ENCODE measurements around the gene SPTBN1.
A peak's percentile ranks its signal among the peaks of the same experiment; 100 is the strongest.

DNA sequence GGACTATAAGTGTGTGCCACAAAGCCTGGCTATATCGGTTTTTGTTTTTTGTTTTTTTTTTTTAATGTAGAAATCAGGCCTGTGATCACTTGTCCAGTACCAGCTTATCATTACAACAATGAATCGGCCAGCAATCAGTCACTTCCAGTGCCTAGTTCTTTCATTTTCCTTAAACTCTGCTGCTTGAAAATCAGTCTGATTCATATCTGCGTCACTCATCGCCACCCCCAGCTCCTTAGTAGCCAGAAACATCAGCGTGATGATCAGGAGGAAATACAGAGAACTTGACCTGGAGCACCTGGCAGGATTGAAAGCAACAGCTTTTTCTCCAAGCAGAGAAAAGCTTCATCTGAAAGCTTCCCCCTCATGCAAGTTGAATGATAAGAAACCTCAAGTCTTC, 75.4 kb downstream of the SPTBN1 start:
- TF ChIP-seq PHF8 (IDR thresholded peaks at IDR 0.05; ENCODE audit: borderline replicate concordance, low read depth) = no peak
- TF ChIP-seq, protein P1, sequence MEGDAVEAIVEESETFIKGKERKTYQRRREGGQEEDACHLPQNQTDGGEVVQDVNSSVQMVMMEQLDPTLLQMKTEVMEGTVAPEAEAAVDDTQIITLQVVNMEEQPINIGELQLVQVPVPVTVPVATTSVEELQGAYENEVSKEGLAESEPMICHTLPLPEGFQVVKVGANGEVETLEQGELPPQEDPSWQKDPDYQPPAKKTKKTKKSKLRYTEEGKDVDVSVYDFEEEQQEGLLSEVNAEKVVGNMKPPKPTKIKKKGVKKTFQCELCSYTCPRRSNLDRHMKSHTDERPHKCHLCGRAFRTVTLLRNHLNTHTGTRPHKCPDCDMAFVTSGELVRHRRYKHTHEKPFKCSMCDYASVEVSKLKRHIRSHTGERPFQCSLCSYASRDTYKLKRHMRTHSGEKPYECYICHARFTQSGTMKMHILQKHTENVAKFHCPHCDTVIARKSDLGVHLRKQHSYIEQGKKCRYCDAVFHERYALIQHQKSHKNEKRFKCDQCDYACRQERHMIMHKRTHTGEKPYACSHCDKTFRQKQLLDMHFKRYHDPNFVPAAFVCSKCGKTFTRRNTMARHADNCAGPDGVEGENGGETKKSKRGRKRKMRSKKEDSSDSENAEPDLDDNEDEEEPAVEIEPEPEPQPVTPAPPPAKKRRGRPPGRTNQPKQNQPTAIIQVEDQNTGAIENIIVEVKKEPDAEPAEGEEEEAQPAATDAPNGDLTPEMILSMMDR (IDR thresholded peaks at IDR 0.05) = no peak
- no peak for TF ChIP-seq ESRRA (IDR thresholded peaks at IDR 0.05; ENCODE audit: borderline replicate concordance, low read length)
- no peak for TF ChIP-seq POLR2AphosphoS2 (conservative IDR thresholded peaks at IDR 0.05; ENCODE audit: low read length)
- TF ChIP-seq ELK1 (IDR thresholded peaks at IDR 0.05; ENCODE audit: low read depth, low read length) = no peak
- no peak for TF ChIP-seq POLR2A (IDR thresholded peaks at IDR 0.05; ENCODE audit: low read length)
- TF ChIP-seq BHLHE40 (IDR thresholded peaks at IDR 0.05; ENCODE audit: low read depth, low read length) = no peak
- peak; percentile 12 to 27; a peak in 2 of 5 replicates for TF ChIP-seq RAD21 (conservative IDR thresholded peaks at IDR 0.05 in 1 of 2, IDR thresholded peaks at IDR 0.05 in 1 of 2)
- TF ChIP-seq HEYL (CRISPR knock-in tag; IDR thresholded peaks at IDR 0.05) = no peak
- TF ChIP-seq NR3C1 (IDR thresholded peaks at IDR 0.05) = no peak
- no peak; a peak in 1 of 4 replicates for TF ChIP-seq CEBPB (IDR thresholded peaks at IDR 0.05)
- no peak; a peak in 1 of 5 replicates for TF ChIP-seq EP300 (IDR thresholded peaks at IDR 0.05)
- peak; percentile 73 for TF ChIP-seq JUNB (IDR thresholded peaks at IDR 0.05)
